Endodermal cell (in vitro differentiated cells): ENCODE measurements around the gene RNLS. TPM values are rescaled to one million over a fixed set of nuclear protein-coding genes. Genes with fewer than 3 reads are reported as not detected.

ENCODE experiments used
- DNase-seq: peaks from one replicate; pipeline ENCODE4 v3.0.0-alpha.2; 2017
- H3K27ac ChIP-seq: 2 replicates; pipeline ENCODE4 v1.5.1; 2013; ENCODE audit warnings: mild to moderate bottlenecking, low read depth, low read length, moderate library complexity
- H3K27me3 ChIP-seq: 2 replicates; pipeline ENCODE4 v1.6.1; 2013; ENCODE audit warnings: mild to moderate bottlenecking, low read length, moderate library complexity; ENCODE audit not compliant: insufficient read depth, control insufficient read depth, poor library complexity, severe bottlenecking
- H3K36me3 ChIP-seq: 2 replicates; pipeline ENCODE4 v1.7.0; 2013; ENCODE audit warnings: mild to moderate bottlenecking, low read length, moderate library complexity; ENCODE audit not compliant: control insufficient read depth, insufficient read depth
- H3K4me1 ChIP-seq: one replicate; pipeline ENCODE4 v1.7.0; 2013; ENCODE audit warnings: low read length; ENCODE audit not compliant: control insufficient read depth, insufficient read depth
- H3K4me3 ChIP-seq: 2 replicates; pipeline ENCODE4 v1.5.1; 2013; ENCODE audit warnings: mild to moderate bottlenecking, low read length, moderate library complexity
- H3K9ac ChIP-seq: 2 replicates; pipeline ENCODE4 v1.6.1; 2013; ENCODE audit warnings: mild to moderate bottlenecking, low read length, moderate library complexity; ENCODE audit not compliant: poor library complexity, severe bottlenecking; ENCODE audit errors: extremely low read depth
- H3K9me3 ChIP-seq: 2 replicates; pipeline ENCODE4 v1.6.1; 2013; ENCODE audit warnings: mild to moderate bottlenecking, low read length, moderate library complexity; ENCODE audit not compliant: control insufficient read depth
- H3K27ac Mint-ChIP-seq: 2 replicates; pipeline ENCODE4 v1.8.0; 2020; ENCODE audit warnings: mixed read lengths
- H3K27me3 Mint-ChIP-seq: 2 replicates; pipeline ENCODE4 v1.8.0; 2021; ENCODE audit warnings: mild to moderate bottlenecking, mixed read lengths; ENCODE audit not compliant: insufficient read depth
- H3K36me3 Mint-ChIP-seq: 2 replicates; pipeline ENCODE4 v1.8.0; 2020; ENCODE audit warnings: low read depth, mixed read lengths
- H3K4me1 Mint-ChIP-seq: 2 replicates; pipeline ENCODE4 v1.8.0; 2020; ENCODE audit warnings: mixed read lengths
- H3K4me3 Mint-ChIP-seq: 2 replicates; pipeline ENCODE4 v1.8.0; 2020; ENCODE audit warnings: mild to moderate bottlenecking, moderate library complexity, mixed read lengths
- H3K9me3 Mint-ChIP-seq: 2 replicates; pipeline ENCODE4 v1.8.0; 2020; ENCODE audit warnings: mild to moderate bottlenecking, mixed read lengths
- CTCF ChIP-seq: fragments of 200-600 bp; sonication (generic); conservative IDR thresholded peaks from 2 replicates; pipeline ENCODE4 v1.5.0; 2021; ENCODE audit warnings: antibody characterized with exemption, mild to moderate bottlenecking
- WGBS, 2 experiments: methylation state at CpG; one replicate each; pipeline versions ENCODE4 v1.1.5 to v1.1.7; 2013; ENCODE audit warnings: missing lambda C conversion rate in 2 of 2, mixed read lengths in 1 of 2; ENCODE audit not compliant: insufficient coverage in 1 of 2, insufficient read length in 1 of 2; 5-methylcytosine and 5-hydroxymethylcytosine counted together
- total RNA-seq, 2 donors: library from RNA; stranded (reverse); fragmentation: NEBNext Ultra II Directional in 1 of 2; extraction: Animal tissue kit (Norgen Biotek cat#: 25700) in 1 of 2; gene quantifications; 2 replicates in 1 of 2; 3 replicates in 1 of 2; pipeline ENCODE4 v1.2.1, GENCODE V29; 2021

Gene RNLS
- total RNA-seq, 2 donors from 2014 or later = 10.1 to 12.3 TPM

- H3K27ac Mint-ChIP-seq = no peak overlapping the region
- Histone ChIP-seq H3K9ac (no peak overlapping the region), H3K4me1 (peaks cover 13% of the 10 kb centered on the region), H3K27ac (no peak overlapping the region), H3K4me3 (no peak overlapping the region), H3K9me3 (peaks cover 9% of the 10 kb centered on the region), H3K27me3 (no peaks in the 10 kb centered on the region), H3K36me3 (no peaks in the 10 kb centered on the region)
- DNase-seq = no peak
- H3K9me3 Mint-ChIP-seq = peaks cover 6% of the 10 kb centered on the region
- H3K27me3 Mint-ChIP-seq = no peaks in the 10 kb centered on the region
- H3K4me3 Mint-ChIP-seq = no peak overlapping the region
- H3K36me3 Mint-ChIP-seq = no peaks in the 10 kb centered on the region
- H3K4me1 Mint-ChIP-seq = peaks cover 41% of the 10 kb centered on the region
- TF ChIP-seq CTCF = no peak
- WGBS, 2 experiments = 79 to 86% methylated on average over 1 to 2 of the region's 2 CpGs
Measured at GRCh38 chr10:88370713-88371112, 212.4 kb downstream of the RNLS start.

- H3K27me3 Mint-ChIP-seq = no peaks in the 10 kb centered on the region
- Histone ChIP-seq H3K27ac (no peak overlapping the region), H3K9me3 (peaks cover 9% of the 10 kb centered on the region), H3K4me1 (no peaks in the 10 kb centered on the region), H3K9ac (no peak overlapping the region), H3K4me3 (no peak overlapping the region), H3K36me3 (no peaks in the 10 kb centered on the region), H3K27me3 (no peaks in the 10 kb centered on the region)
- no peak for DNase-seq
- 92% methylated on average over 2 of the region's 2 CpGs; no CpG with 5 or more reads in 1 of the 2 experiments for WGBS, 2 experiments
- H3K4me3 Mint-ChIP-seq = no peak overlapping the region
- no peak overlapping the region for H3K27ac Mint-ChIP-seq
- TF ChIP-seq CTCF = no peak
- no peaks in the 10 kb centered on the region for H3K36me3 Mint-ChIP-seq
- H3K9me3 Mint-ChIP-seq = peaks cover 6% of the 10 kb centered on the region
- peaks cover 16% of the 10 kb centered on the region for H3K4me1 Mint-ChIP-seq
Measured at GRCh38 chr10:88366772-88367171, 216.3 kb downstream of the RNLS start.

GRCh38 chr10:88361995-88362807 is 220.9 kb downstream of the RNLS start:
- Mint-ChIP-seq H3K27me3 (no peaks in the 10 kb centered on the region), H3K4me1 (no peaks in the 10 kb centered on the region), H3K9me3 (peaks cover 4% of the 10 kb centered on the region), H3K36me3 (no peaks in the 10 kb centered on the region), H3K27ac (no peak overlapping the region), H3K4me3 (no peak overlapping the region)
- DNase-seq = no peak
- WGBS, 2 experiments = 95 to 98% methylated on average over 4 to 7 of the region's 7 CpGs
- Histone ChIP-seq H3K36me3 (no peaks in the 10 kb centered on the region), H3K27ac (no peak overlapping the region), H3K9me3 (peaks cover 5% of the 10 kb centered on the region), H3K27me3 (no peaks in the 10 kb centered on the region), H3K9ac (no peak overlapping the region), H3K4me3 (no peak overlapping the region), H3K4me1 (no peaks in the 10 kb centered on the region)
- no peak for TF ChIP-seq CTCF
